Fibroblast of pulmonary artery (primary cell): Measurements from ENCODE around the gene COL4A3.

Experiments
- DNase-seq: peaks from one replicate; pipeline ENCODE4 v3.0.0-alpha.2; 2010; ENCODE audit warnings: low read depth
- H3K4me3 ChIP-seq: replicated peaks from 2 replicates; pipeline ENCODE4 v1.5.1; 2011; ENCODE audit warnings: low read depth, mild to moderate bottlenecking, control low read depth, low read length, moderate library complexity
- TF ChIP-seq, protein P1 (sequence below): IDR thresholded peaks from 2 replicates; pipeline ENCODE4 v1.5.1; 2011; ENCODE audit warnings: mild to moderate bottlenecking, control low read depth, low read length, inconsistent platforms; ENCODE audit errors: missing control alignments

COL4A3 gene

DNA sequence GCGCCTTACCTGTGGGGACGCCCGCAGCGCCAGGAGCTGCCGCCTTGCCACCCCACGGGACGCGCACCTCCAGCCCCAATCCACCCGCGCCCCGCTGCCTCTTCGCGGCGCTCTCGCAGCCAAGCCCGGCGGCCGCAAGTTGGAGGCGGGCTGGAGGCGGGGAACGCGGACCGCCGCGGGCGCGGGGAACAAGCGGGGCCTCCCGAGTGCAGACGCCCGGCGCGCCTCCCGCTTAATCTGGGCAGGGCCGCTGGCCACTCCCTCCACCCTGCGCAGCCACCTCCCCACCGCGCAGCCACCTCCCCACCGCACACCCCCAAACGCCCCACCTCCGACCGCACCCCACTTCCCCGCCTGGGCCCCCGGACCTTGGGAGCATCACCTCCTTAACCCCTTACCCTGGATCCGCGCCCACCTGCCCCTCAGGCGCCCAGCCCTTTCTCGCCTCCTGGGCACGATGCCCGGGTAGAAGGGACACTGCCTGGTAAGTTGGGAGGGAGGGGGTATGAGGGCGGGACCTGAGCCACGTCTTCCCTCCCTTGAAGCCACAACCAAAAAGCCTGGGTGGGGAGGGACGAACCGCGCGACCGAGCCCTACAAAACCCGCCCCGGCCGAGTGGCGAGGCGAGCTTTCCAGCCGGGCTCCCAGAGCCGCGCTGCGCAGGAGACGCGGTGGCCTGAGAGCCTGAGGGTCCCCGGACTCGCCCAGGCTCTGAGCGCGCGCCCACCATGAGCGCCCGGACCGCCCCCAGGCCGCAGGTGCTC is at the start of gene COL4A3, which contains the start of gene COL4A4:
Gene COL4A3, plus strand, starts transcription at position 627 of the 765 bp plus-strand sequence. Its CDS starts 103 bp downstream, at position 730.
Gene COL4A4, minus strand, starts transcription at position 208 of the 765 bp plus-strand sequence. CDS start 16,722 bp downstream, outside the sequence.
- H3K4me3 ChIP-seq, result peak within 1 kb of the TSS; percentile 48
- TF ChIP-seq, protein P1, sequence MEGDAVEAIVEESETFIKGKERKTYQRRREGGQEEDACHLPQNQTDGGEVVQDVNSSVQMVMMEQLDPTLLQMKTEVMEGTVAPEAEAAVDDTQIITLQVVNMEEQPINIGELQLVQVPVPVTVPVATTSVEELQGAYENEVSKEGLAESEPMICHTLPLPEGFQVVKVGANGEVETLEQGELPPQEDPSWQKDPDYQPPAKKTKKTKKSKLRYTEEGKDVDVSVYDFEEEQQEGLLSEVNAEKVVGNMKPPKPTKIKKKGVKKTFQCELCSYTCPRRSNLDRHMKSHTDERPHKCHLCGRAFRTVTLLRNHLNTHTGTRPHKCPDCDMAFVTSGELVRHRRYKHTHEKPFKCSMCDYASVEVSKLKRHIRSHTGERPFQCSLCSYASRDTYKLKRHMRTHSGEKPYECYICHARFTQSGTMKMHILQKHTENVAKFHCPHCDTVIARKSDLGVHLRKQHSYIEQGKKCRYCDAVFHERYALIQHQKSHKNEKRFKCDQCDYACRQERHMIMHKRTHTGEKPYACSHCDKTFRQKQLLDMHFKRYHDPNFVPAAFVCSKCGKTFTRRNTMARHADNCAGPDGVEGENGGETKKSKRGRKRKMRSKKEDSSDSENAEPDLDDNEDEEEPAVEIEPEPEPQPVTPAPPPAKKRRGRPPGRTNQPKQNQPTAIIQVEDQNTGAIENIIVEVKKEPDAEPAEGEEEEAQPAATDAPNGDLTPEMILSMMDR, result no peak
- DNase-seq, result no peak

DNA sequence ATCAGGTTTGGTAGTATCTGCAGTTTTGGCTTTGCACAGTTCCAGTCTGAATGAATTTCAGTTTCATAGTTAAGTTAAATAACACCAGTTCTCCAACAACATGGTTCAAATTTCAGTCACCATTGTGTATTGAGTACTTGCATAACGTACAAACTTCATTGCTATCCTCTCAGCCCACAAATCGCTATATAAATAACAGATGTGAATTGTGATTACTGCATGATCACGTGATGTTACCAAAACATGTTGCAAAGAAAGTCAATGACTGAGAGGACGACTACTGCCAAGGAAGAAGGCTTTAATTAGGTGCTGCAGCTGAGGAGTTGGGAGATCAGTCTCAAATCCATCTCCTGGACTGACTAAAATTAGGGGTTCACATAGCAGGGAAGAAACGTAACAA is 48.7 kb upstream of the COL4A3 start:
- H3K4me3 ChIP-seq, result no peak overlapping the region
- TF ChIP-seq, protein P1, result no peak
- no peak for DNase-seq

DNA sequence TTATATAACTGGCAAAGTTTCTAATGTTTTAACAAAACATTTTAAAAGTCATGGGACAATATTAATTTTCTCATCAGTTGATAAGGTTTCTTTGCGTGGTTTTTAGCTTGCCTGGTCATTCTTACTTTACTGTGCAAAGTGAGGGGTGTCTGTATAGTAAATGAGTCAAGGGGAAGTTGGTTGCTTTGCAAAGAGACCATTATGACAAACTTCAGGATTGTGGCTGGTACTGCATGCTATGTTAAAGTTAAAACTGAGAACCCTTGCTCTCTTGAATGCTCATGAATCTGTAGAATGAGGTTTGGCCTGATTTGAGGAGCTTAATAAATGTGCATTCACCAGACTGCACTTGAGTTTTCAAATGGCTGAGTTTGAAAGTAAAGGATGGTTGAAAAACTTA is 47.4 kb upstream of the COL4A3 start:
- TF ChIP-seq, protein P1, result no peak
- no peak for DNase-seq
- no peak overlapping the region for H3K4me3 ChIP-seq

DNA sequence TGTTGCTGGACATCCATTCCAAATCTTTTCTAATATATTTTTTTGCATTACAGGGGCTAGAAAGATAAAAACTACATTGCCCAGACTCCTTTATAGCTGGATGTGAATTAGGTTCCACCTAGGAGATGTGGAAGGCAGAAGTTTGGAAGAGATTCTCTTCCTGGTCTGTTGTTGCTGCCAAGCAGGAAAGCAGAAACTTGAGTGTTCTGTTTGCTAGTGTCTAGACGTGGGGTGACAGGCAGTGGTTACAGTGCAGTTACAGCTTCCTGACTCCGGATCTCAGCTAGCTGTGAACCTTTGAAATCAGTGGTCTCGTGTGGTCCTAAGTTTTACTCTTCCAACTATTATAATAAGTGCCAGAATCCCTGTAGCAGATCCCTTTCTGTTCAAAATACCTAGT is 46.6 kb upstream of the COL4A3 start:
- no peak for DNase-seq
- no peak overlapping the region for H3K4me3 ChIP-seq
- TF ChIP-seq, protein P1, result no peak

DNA sequence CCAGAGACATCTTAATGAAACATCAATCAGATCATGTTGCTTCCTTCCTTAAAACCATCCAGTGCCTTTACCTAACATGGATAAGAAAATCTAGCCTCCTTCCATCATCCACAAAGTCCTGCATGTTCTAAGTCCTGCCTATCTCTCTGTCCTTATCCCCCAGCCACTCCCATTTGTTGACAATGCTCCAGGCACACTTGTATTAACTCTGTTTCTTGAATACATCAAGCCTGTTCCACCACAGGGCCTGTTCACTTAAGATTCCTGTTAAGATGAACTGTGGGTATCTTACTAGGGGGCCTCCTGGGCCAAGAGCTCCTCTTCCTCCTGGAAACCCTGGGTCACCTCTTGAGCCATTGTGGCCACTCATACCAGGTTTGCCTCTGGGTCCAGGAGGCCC is 46.1 kb upstream of the COL4A3 start:
- no peak for DNase-seq
- H3K4me3 ChIP-seq, result no peak overlapping the region
- TF ChIP-seq, protein P1, result no peak

DNA sequence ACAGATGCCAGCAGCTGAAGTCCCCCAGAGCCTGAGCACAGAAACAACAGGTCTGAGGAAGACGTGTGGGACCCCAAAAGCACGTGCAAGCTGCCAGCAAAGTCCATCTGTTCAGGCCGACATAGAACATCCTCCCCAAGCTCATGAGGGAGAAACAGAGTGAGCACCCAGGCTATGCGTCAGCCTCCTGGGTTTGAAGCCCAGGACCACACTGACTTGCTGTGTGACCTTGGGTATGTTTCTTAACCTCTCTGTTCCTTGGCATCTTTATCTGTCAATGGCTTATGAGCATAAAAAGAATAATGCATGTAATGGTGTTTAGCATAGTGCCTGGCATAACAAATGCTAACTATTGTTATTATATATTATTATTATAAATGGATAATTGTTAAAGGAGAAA is 40.7 kb upstream of the COL4A3 start:
- H3K4me3 ChIP-seq, result no peak overlapping the region
- TF ChIP-seq, protein P1, result no peak
- no peak for DNase-seq

DNA sequence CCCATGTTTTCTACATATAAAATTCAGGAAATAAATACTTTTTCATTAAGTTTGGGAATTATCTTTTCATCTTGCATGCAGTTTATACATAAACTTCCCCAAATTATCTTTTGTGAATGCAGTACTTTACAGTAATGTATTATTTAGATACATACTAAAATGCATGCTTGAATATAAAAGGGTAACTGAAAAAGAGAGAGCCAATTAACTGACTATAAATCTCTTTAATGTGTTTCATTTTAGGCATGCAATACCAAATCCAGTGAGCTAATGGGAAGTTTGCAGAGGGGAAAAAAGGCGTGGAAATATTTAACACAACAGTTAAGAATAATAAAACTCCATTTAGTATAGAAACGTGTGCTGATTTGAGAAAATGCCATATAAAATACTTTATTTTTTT is 39.6 kb upstream of the COL4A3 start:
- TF ChIP-seq, protein P1, result no peak
- DNase-seq, result no peak
- H3K4me3 ChIP-seq, result no peak overlapping the region
